ENCODE data around the gene PCDHA8. TPM values are rescaled to one million over a fixed set of nuclear protein-coding genes. Genes with fewer than 3 reads are reported as not detected.
A peak's percentile ranks its signal among the peaks of the same experiment; 100 is the strongest.
"Not testable (repeated sequence)": the region's sequence is repeated elsewhere in the genome, so short reads cannot be mapped to it uniquely, and the experiment has no call there.

PCDHA8 gene
- total and polyA plus RNA-seq, 12 donors, result 0.04 to 0.13 TPM; not detected in 10

GRCh38 chr5:140870221-140871201 is 29.5 kb downstream of the PCDHA8 start:
- Histone ChIP-seq H3K9me3 (peaks cover 0 to 68% (median 13%) of the 10 kb centered on the region in 11 donors), H3K27ac (no peak overlapping the region), H3K4me1 (no peaks in the 10 kb centered on the region), H3K36me3 (no peaks in the 10 kb centered on the region), H3K27me3 (peaks cover 0 to 98% (median 53%) of the 10 kb centered on the region in 7 donors), H3K4me3 (no peak overlapping the region)
- TF ChIP-seq CTCF (IDR thresholded peaks at IDR 0.05), result no peak
- DNase-seq (no peak), ATAC-seq (no peak)
- intact Hi-C loops (cut with DNase I), result no loop called here
- WGBS, 2 donors, result 35 to 43% methylated on average over 103 to 114 of the region's 114 CpGs

DNA sequence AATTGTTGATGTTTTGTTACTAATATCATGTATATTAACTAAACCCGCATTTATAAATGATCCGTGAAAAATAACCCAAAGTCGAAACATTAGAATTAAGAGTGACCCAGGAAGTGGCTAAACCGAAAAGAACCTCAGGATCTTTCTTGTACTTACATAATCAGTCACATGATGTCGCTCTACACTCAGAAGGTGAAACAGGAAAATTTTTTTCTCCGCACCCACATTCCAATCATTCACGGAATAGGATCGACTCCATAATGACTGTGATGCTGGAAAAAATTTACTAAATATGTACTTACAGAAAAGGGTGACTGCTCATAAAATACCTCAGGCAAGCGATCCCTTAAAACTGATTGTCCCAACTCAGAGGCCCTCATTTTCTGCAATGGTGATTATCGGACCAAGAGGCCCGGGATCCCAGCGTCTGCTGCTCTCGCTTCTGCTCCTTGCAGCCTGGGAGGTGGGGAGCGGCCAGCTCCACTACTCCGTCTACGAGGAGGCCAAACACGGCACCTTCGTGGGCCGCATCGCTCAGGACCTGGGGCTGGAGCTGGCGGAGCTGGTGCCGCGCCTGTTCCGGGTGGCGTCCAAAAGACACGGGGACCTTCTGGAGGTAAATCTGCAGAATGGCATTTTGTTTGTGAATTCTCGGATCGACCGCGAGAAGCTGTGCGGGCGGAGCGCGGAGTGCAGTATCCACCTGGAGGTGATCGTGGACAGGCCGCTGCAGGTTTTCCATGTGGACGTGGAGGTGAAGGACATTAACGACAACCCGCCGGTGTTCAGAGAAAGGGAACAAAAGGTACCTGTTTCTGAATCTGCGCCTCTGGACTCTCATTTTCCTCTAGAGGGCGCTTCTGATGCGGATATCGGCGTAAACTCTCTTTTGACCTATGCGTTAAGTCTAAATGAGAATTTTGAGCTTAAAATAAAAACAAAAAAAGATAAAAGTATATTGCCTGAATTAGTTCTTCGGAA is 34.4 kb downstream of the PCDHA8 start, which contains the start of gene PCDHA12:
PCDHA12 (plus strand) TSS at position 224 of the 981 bp plus-strand sequence; CDS start at position 389, 165 bp downstream.
- 14 to 15% methylated on average over 45 to 47 of the region's 47 CpGs for WGBS, 2 donors
- Histone ChIP-seq H3K36me3 (no peaks in the 10 kb centered on the region), H3K27me3 (peaks cover 0 to 99% (median 69%) of the 10 kb centered on the region in 7 donors), H3K9me3 (peaks cover 0 to 76% (median 21%) of the 10 kb centered on the region in 11 donors), H3K4me3 (peak within 1 kb of the TSS in 1 of 10 donors; percentile 8), H3K4me1 (no peaks in the 10 kb centered on the region), H3K27ac (no peak within 1 kb of the TSS)
- ATAC-seq (no peak), DNase-seq (no peak)
- no peak for TF ChIP-seq CTCF (IDR thresholded peaks at IDR 0.05)
- intact Hi-C loops (cut with DNase I), result no loop called here

GRCh38 chr5:140876541-140877261 is 35.7 kb downstream of the PCDHA8 start:
- H3K36me3 ChIP-seq; intact Hi-C loops (cut with DNase I); DNase-seq; H3K27ac ChIP-seq; H3K4me1 ChIP-seq; ATAC-seq; H3K4me3 ChIP-seq: not testable (repeated sequence)
- Histone ChIP-seq H3K27me3 (peaks cover 0 to 99% (median 65%) of the 10 kb centered on the region in 7 donors), H3K9me3 (peaks cover 0 to 64% (median 12%) of the 10 kb centered on the region in 11 donors)
- WGBS, 2 donors, result 30 to 33% methylated on average over 79 to 80 of the region's 80 CpGs

DNA sequence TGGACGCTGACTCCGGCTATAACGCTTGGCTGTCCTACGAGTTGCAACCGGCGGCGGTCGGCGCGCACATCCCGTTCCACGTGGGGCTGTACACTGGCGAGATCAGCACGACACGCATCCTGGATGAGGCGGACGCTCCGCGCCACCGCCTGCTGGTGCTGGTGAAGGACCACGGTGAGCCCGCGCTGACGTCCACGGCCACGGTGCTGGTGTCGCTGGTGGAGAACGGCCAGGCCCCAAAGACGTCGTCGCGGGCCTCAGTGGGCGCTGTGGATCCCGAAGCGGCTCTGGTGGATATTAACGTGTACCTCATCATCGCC is 36.2 kb downstream of the PCDHA8 start:
- Histone ChIP-seq H3K36me3 (no peaks in the 10 kb centered on the region), H3K27ac (no peak overlapping the region), H3K4me1 (no peaks in the 10 kb centered on the region), H3K27me3 (peaks cover 0 to 99% (median 64%) of the 10 kb centered on the region in 7 donors), H3K4me3 (no peak overlapping the region), H3K9me3 (peaks cover 0 to 64% (median 14%) of the 10 kb centered on the region in 11 donors)
- DNase-seq (no peak), ATAC-seq (no peak)
- intact Hi-C loops (cut with DNase I), result no loop called here
- TF ChIP-seq CTCF (IDR thresholded peaks at IDR 0.05), result no peak
- WGBS, 2 donors, result 35 to 44% methylated on average over 37 of the region's 37 CpGs
